COR-L47 (cell line): Measurements from ENCODE around the gene PDZK1.
"Not testable (repeated sequence)": the region's sequence is repeated elsewhere in the genome, so short reads cannot be mapped to it uniquely, and the experiment has no call there.

ENCODE experiments used
- DNase-seq: peaks from one replicate; lab custom pipeline; 2025; lab: John Stamatoyannopoulos, UW

Gene PDZK1

DNA sequence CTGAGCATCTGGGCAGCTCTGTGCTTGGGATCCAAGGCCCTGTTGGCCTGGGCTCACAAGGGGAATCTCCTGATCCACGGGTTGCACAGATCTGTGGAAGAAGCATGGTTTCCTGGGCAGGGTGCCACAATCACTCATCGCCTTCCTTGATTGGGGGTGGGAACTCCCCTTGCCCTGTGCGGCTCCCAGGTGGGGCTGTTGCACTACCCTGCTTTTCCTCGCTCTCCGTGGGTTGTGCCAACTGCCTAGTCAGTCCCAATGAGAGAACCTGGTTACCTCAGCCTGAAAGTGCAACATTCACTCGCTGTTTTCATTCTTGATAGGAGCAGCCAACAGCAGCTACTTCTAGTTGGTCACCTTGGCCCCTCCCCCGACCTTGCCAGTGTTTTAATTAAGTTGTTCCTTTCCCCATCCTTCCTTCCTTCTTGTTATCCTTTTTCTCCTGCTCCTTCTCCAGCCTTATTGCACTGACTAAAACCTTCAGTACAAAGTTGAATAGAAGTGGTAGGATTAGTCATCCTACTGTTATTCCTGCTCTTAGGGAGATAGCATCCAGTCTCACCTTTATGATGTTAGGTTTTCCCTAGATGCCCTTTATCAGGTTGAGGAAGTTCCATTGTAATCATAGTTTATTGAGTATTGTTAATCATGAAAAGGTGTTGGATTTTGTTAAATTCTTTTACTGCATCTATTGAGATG, 50.8 kb downstream of the PDZK1 start:
- not testable (repeated sequence) for DNase-seq

DNA sequence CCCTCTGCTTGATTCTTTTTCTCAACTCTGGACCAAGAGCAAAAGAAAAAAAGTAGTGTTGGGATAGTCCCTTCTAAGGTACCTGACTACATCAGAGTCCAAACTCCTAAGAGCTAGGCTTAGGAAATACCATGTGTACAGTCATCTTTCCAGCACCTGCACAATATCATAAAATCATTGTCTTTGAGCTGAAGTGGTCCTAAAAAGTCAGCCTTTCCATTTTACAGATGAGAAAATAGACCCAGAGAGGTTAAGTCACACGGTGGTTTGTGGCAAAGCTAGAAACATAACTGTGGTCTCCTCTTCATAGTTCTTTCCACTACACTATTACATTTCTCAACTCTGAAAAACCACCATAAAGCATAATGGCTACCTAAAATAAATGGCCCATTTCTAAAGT, 63.2 kb downstream of the PDZK1 start:
- not testable (repeated sequence) for DNase-seq

DNA sequence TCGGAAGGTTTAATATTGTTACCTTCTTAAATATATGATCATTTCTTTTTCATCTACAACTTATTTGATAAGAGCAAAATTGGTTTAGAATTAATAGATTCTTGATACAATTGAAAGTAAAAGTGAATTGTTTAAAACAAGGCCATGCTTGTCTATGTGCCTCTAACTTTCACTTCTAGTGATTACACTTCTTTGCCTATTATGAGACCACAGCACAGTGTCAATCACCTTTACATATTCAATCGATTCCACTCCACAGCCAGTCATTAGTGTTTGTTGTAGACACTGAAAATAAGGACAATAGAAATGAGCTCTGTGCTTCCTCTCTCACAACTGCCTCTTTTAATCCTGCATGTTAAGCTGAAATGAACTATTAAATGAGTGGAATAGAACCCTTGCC, 65.3 kb downstream of the PDZK1 start:
- not testable (repeated sequence) for DNase-seq

DNA sequence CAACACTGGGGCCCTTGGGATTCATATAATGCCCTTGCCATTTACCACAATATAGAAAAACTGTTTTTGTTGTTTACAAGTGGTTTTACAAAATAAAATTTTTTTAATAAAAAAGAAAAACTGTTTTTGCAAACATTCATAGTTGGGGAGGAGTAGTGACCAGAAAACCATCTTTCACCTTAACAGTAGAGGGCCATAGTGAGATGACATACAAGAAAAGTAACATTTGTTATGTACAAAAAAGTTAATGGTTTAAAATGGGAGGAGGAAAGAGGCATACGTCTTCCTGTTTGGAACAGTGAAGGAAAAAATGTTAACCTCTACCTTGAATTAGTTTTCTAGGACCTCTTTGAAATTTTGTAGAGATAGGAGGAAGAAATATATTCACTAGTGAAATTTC, 70.9 kb downstream of the PDZK1 start:
- DNase-seq = not testable (repeated sequence)

DNA sequence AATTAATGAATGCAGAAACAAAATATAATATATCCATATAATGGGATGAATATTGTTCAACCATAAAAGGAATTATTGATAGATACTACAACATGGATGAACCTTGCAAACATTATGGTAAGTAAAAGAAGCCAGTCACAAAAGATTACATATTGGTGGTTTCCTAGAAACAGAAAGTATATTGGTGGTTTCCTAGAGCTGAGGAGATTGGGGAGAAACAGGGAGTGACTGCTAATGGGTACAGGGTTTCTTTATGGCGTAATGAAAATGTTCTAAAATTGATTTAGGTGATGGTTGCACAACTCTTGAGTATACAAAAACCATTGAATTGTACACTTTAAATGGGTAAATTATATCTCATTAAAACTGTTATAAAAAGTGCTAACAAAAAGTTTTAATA, 85.0 kb downstream of the PDZK1 start:
- not testable (repeated sequence) for DNase-seq
